ENCODE results near the gene RALGPS1.

RALGPS1 gene

GRCh38 chr9:127237801-127238200 is 323.2 kb downstream of the RALGPS1 start:
- no peak for DNase-seq

GRCh38 chr9:127241354-127241753 is 326.8 kb downstream of the RALGPS1 start:
- DNase-seq: no peak

- DNase-seq: peak; percentile 97
Observed at GRCh38 chr9:127244609-127245601, 330.3 kb downstream of the RALGPS1 start.

- DNase-seq: no peak
Observed at GRCh38 chr9:127245637-127246164, 331.1 kb downstream of the RALGPS1 start.

GRCh38 chr9:127248241-127248640 is 333.7 kb downstream of the RALGPS1 start:
- DNase-seq: no peak

GRCh38 chr9:127249877-127250276 is 335.3 kb downstream of the RALGPS1 start:
- no peak for DNase-seq

- no peak for DNase-seq
Observed at GRCh38 chr9:127250896-127251391, 336.4 kb downstream of the RALGPS1 start.

GRCh38 chr9:127252410-127253318 is 338.1 kb downstream of the RALGPS1 start:
- no peak for DNase-seq

GRCh38 chr9:127253446-127253845 is 338.9 kb downstream of the RALGPS1 start:
- no peak for DNase-seq

GRCh38 chr9:127255692-127256091 is 341.1 kb downstream of the RALGPS1 start:
- DNase-seq: no peak

GRCh38 chr9:127256324-127256723 is 341.7 kb downstream of the RALGPS1 start:
- DNase-seq: no peak

GRCh38 chr9:127258606-127259471 is 344.3 kb downstream of the RALGPS1 start:
- no peak for DNase-seq

GRCh38 chr9:127262602-127263001 is 348.0 kb downstream of the RALGPS1 start:
- DNase-seq: no peak

- no peak for DNase-seq
Observed at GRCh38 chr9:127263237-127263636, 348.7 kb downstream of the RALGPS1 start.

GRCh38 chr9:127263664-127264063 is 349.1 kb downstream of the RALGPS1 start:
- no peak for DNase-seq

- no peak for DNase-seq
Observed at GRCh38 chr9:127264462-127265219, 350.1 kb downstream of the RALGPS1 start, which contains the start of gene GARNL3. Gene GARNL3, plus strand, starts transcription at chr9:127264774. Its CDS starts 104 bp downstream, at chr9:127264878.

GRCh38 chr9:127267793-127268525 is 353.4 kb downstream of the RALGPS1 start:
- no peak for DNase-seq

- DNase-seq: no peak
Observed at GRCh38 chr9:127269449-127269848, 354.9 kb downstream of the RALGPS1 start.

All from activated naive CD4-positive, alpha-beta T cell treated with anti-CD3 and anti-CD28 coated beads, Interleukin-2, amount 50 U/mL, for 16 hours (primary cell).